Activated B cell treated with CpG ODN at 0.5 μM for 24 hours (primary cell): ENCODE results near the gene OTOA. TPM values are rescaled to one million over a fixed set of nuclear protein-coding genes. Genes with fewer than 3 reads are reported as not detected.
"Not testable (repeated sequence)": the region's sequence is repeated elsewhere in the genome, so short reads cannot be mapped to it uniquely, and the experiment has no call there.

ENCODE experiments used
- ATAC-seq: fragments of 200-7000 bp; cut with Tn5 transposase; one replicate; pipeline ENCODE4 v1.10.0; 2021; ENCODE audit warnings: low read depth, mild to moderate bottlenecking, moderate library complexity
- CTCF ChIA-PET: fragments of 350-600 bp; sonication (Branson Sonifier 250); formaldehyde crosslinking; loops from one replicate; lab custom pipeline; 2021; ENCODE audit warnings: antibody characterized with exemption; lab: Charles Lee
- POLR2A ChIA-PET: fragments of 350-600 bp; sonication (Branson Sonifier 250); formaldehyde crosslinking; loops from one replicate; lab custom pipeline; 2021; ENCODE audit warnings: antibody characterized with exemption; lab: Charles Lee
- DNase-seq: peaks from one replicate; pipeline ENCODE4 v3.0.0; 2022
- H3K27ac Mint-ChIP-seq: one replicate; pipeline ENCODE4 v1.8.0; 2020; ENCODE audit warnings: mixed read lengths
- H3K27me3 Mint-ChIP-seq: one replicate; pipeline ENCODE4 v1.8.0; 2021; ENCODE audit warnings: mixed read lengths
- H3K36me3 Mint-ChIP-seq: one replicate; pipeline ENCODE4 v1.8.0; 2021; ENCODE audit warnings: low read depth, mixed read lengths
- H3K4me1 Mint-ChIP-seq: one replicate; pipeline ENCODE4 v1.8.0; 2021; ENCODE audit warnings: mixed read lengths
- H3K4me3 Mint-ChIP-seq: one replicate; pipeline ENCODE4 v1.8.0; 2020; ENCODE audit warnings: mild to moderate bottlenecking, mixed read lengths
- H3K9me3 Mint-ChIP-seq: one replicate; pipeline ENCODE4 v1.8.0; 2020; ENCODE audit warnings: mixed read lengths
- CTCF ChIP-seq: fragments of 200-600 bp; IDR thresholded peaks from one replicate; pipeline ENCODE4 v1.8.0; 2022; ENCODE audit warnings: antibody characterized with exemption, mild to moderate bottlenecking
- intact Hi-C: fragments of 100-400 bp; cut with micrococcal nuclease; formaldehyde crosslinking; loops from one replicate; pipeline ENCODE4 v1.15.1; 2024
- total RNA-seq: library from RNA; stranded (reverse); gene quantifications from 2 replicates; pipeline ENCODE4 v1.2.3, GENCODE V29; 2022

OTOA gene
- total RNA-seq, 1 donor from 2014 or later: 0.60 TPM

- H3K4me3 Mint-ChIP-seq: no peak overlapping the region
- intact Hi-C loops: no loop called here
- H3K27ac Mint-ChIP-seq: no peak overlapping the region
- TF ChIP-seq CTCF: no peak
- DNase-seq: no peak
- ATAC-seq: no peak
- H3K36me3 Mint-ChIP-seq: no peaks in the 10 kb centered on the region
- peaks cover 5% of the 10 kb centered on the region for H3K27me3 Mint-ChIP-seq
- H3K4me1 Mint-ChIP-seq: peaks cover 12% of the 10 kb centered on the region
- ChIA-PET CTCF (no interaction called here), POLR2A (no interaction called here)
- H3K9me3 Mint-ChIP-seq: no peaks in the 10 kb centered on the region
Measured at GRCh38 chr16:21667575-21667974, 3.8 kb downstream of the OTOA start.

- CTCF ChIA-PET: no interaction called here
- ATAC-seq (no peak), DNase-seq (no peak)
- no peak for TF ChIP-seq CTCF
- H3K4me1 Mint-ChIP-seq: no peaks in the 10 kb centered on the region
- peaks cover 11% of the 10 kb centered on the region for H3K27me3 Mint-ChIP-seq
- no peak overlapping the region for H3K4me3 Mint-ChIP-seq
- H3K27ac Mint-ChIP-seq: no peak overlapping the region
- no peaks in the 10 kb centered on the region for H3K36me3 Mint-ChIP-seq
- intact Hi-C loops: no loop called here
- POLR2A ChIA-PET: no interaction called here
- H3K9me3 Mint-ChIP-seq: peaks cover 3% of the 10 kb centered on the region
Measured at GRCh38 chr16:21673469-21673868, 9.7 kb downstream of the OTOA start.

GRCh38 chr16:21674456-21674855 is 10.7 kb downstream of the OTOA start:
- H3K27ac Mint-ChIP-seq, H3K4me1 Mint-ChIP-seq, ATAC-seq, CTCF ChIA-PET, H3K4me3 Mint-ChIP-seq, POLR2A ChIA-PET, H3K9me3 Mint-ChIP-seq, H3K36me3 Mint-ChIP-seq, DNase-seq, intact Hi-C loops: not testable (repeated sequence)
- peaks cover 18% of the 10 kb centered on the region for H3K27me3 Mint-ChIP-seq

GRCh38 chr16:21680714-21681113 is 16.9 kb downstream of the OTOA start:
- H3K27ac Mint-ChIP-seq, ATAC-seq: not testable (repeated sequence)
- CTCF ChIA-PET: interaction anchor here (1.8 kb wide), 1 partner anchor 23 kb away, joined by 5 read pairs; no protein-coding TSS in a partner anchor

GRCh38 chr16:21683184-21683583 is 19.4 kb downstream of the OTOA start:
- Mint-ChIP-seq H3K4me1 (peaks cover 4% of the 10 kb centered on the region), H3K27me3 (peaks cover 17% of the 10 kb centered on the region), H3K4me3 (no peak overlapping the region), H3K27ac (no peak overlapping the region), H3K9me3 (no peaks in the 10 kb centered on the region), H3K36me3 (no peaks in the 10 kb centered on the region)
- ChIA-PET CTCF (interaction anchor here (1.0 kb wide), 1 partner anchor 11 kb away, joined by 3 read pairs; no protein-coding TSS in a partner anchor), POLR2A (no interaction called here)
- DNase-seq: no peak
- TF ChIP-seq CTCF: no peak
- ATAC-seq: no peak
- intact Hi-C loops: no loop called here

More at GRCh38 chr16:21680714-21681113, 16.9 kb downstream of the OTOA start:
- peaks cover 24% of the 10 kb centered on the region for H3K27me3 Mint-ChIP-seq
- DNase-seq, H3K4me1 Mint-ChIP-seq, intact Hi-C loops, H3K36me3 Mint-ChIP-seq, H3K4me3 Mint-ChIP-seq, H3K9me3 Mint-ChIP-seq, POLR2A ChIA-PET: not testable (repeated sequence)

- no peaks in the 10 kb centered on the region for H3K36me3 Mint-ChIP-seq
- H3K4me3 Mint-ChIP-seq: no peak overlapping the region
- peaks cover 4% of the 10 kb centered on the region for H3K4me1 Mint-ChIP-seq
- CTCF ChIA-PET: interaction anchor here (0.7 to 1.3 kb wide), 3 partner anchors 10 to 27 kb away, joined by 3 to 4 read pairs (median 3); no protein-coding TSS in a partner anchor
- H3K9me3 Mint-ChIP-seq: peaks cover 3% of the 10 kb centered on the region
- no peak for DNase-seq
- intact Hi-C loops: no loop called here
- H3K27ac Mint-ChIP-seq: no peak overlapping the region
- POLR2A ChIA-PET: no interaction called here
- H3K27me3 Mint-ChIP-seq: peaks cover 13% of the 10 kb centered on the region
- no peak for TF ChIP-seq CTCF
- no peak for ATAC-seq
Measured at GRCh38 chr16:21684199-21684598, 20.4 kb downstream of the OTOA start.
